Measurements from ENCODE around the gene RCSD1.

The RCSD1 gene

DNA sequence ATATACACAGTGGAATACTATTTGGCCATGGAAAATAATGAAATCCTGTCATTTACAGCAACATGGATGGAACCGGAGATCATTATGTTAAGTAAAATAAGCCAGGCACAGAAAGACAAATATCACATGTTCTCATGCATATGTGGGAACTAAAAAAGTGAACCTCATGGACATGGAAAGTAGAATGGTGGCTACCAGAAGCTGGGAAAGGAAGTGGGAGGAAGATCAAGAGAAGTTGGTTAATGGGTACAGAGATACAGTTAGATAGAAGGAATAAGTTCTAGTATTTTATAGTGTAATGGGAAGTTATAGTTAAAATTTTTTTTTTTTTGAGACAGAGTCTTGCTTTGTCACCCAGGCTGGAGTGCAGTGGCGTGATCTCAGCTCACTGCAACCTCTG, 41.7 kb upstream of the RCSD1 start:
- TF ChIP-seq, protein P1, sequence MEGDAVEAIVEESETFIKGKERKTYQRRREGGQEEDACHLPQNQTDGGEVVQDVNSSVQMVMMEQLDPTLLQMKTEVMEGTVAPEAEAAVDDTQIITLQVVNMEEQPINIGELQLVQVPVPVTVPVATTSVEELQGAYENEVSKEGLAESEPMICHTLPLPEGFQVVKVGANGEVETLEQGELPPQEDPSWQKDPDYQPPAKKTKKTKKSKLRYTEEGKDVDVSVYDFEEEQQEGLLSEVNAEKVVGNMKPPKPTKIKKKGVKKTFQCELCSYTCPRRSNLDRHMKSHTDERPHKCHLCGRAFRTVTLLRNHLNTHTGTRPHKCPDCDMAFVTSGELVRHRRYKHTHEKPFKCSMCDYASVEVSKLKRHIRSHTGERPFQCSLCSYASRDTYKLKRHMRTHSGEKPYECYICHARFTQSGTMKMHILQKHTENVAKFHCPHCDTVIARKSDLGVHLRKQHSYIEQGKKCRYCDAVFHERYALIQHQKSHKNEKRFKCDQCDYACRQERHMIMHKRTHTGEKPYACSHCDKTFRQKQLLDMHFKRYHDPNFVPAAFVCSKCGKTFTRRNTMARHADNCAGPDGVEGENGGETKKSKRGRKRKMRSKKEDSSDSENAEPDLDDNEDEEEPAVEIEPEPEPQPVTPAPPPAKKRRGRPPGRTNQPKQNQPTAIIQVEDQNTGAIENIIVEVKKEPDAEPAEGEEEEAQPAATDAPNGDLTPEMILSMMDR (conservative IDR thresholded peaks at IDR 0.05; ENCODE audit: low read depth, low read length), result no peak
- no peak for DNase-seq (ENCODE audit: low read depth)
- no peak overlapping the region for H3K4me3 ChIP-seq (ENCODE audit: low read length)

DNA sequence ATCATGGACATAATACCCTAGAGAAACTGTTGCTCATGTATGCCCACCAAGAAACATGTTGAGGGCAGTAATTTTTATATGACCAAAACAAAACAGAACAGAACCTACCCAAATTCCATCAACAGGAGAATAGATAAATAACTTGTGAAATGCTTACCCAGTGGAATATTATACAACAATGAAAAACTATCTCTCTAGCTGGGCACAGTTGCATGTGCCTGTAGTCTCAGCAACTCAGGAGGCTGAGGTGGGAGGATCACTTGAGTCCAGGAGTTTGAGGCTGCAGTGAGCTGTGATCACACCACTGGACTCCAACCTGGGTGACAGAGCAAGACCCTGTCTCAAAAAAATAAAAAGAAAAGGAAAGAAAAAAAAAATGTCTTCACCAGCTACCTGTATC, 37.6 kb upstream of the RCSD1 start:
- H3K4me3 ChIP-seq (ENCODE audit: low read length), result no peak overlapping the region
- DNase-seq (ENCODE audit: low read depth), result no peak
- TF ChIP-seq, protein P1 (conservative IDR thresholded peaks at IDR 0.05; ENCODE audit: low read depth, low read length), result no peak

DNA sequence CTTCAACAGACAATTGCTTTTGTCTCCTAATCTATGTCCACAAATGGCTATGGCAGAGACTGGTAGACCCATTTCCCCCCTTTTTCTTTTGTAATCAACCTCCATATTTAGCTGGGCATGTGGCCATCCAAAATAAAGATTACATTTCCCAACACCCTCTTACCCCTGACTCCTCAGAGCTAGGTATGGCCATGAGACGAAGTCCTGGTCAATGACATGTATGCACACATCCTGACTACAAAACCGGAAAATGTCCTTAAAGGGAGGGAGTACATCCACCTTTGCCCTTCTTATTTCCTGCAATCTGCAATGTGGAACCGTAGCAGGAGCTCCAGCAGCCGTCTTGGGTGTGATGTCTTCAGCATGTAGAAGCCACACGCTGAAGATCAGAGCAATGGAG, 36.2 kb upstream of the RCSD1 start:
- TF ChIP-seq, protein P1 (conservative IDR thresholded peaks at IDR 0.05; ENCODE audit: low read depth, low read length), result no peak
- DNase-seq (ENCODE audit: low read depth), result no peak
- H3K4me3 ChIP-seq (ENCODE audit: low read length), result no peak overlapping the region

DNA sequence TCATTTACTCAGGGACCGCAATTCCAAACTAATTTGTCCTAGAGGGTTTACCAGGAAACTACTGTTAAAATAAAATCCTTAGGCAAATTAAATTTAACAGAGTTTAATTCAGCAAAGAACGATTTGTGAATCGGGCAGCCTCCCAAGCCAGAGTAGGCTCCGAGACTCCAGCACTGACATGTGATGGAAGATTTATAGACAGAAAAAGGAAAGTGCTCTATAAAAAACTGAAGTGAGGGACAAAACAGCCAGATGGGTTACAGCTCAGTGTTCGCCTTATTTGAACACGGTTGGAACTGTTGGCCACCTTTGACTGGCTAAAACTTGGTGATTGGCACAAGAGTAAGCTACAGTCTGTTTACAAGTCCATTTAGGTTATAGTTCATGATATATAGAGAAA, 35.2 kb upstream of the RCSD1 start:
- H3K4me3 ChIP-seq (ENCODE audit: low read length), result no peak overlapping the region
- TF ChIP-seq, protein P1 (conservative IDR thresholded peaks at IDR 0.05; ENCODE audit: low read depth, low read length), result no peak
- no peak for DNase-seq (ENCODE audit: low read depth)

DNA sequence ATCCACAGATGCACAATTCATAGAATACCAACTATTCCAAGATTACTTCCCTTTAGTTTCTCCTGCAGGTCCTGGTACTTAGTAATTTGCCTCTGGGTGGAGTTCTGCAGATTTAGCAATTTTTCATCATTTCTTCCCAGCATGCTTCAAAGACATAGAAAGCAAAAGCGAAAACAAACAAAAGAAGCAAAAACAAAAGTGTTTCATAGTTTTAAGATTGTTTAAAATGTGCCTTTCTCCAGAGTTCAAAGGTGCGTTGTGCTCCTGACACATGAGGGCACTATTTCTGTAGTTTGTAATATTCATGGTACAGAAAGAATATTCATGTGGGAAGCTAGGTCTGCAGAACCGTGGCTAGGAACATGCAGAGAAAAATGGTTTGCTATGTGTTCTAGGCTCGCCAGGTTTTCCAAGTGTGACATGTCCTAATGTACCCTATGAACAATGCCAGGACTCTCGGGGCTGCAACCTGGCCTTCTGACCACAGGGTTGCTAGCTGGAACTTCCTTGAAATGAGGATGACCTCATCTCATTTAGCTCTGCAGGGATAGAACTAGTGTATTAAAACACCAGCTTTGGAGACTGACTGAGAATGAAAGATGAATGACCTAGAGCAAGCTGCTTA, 30.0 kb upstream of the RCSD1 start:
- TF ChIP-seq, protein P1 (conservative IDR thresholded peaks at IDR 0.05; ENCODE audit: low read depth, low read length), result peak; percentile 44
- no peak for DNase-seq (ENCODE audit: low read depth)
- no peak overlapping the region for H3K4me3 ChIP-seq (ENCODE audit: low read length)

DNA sequence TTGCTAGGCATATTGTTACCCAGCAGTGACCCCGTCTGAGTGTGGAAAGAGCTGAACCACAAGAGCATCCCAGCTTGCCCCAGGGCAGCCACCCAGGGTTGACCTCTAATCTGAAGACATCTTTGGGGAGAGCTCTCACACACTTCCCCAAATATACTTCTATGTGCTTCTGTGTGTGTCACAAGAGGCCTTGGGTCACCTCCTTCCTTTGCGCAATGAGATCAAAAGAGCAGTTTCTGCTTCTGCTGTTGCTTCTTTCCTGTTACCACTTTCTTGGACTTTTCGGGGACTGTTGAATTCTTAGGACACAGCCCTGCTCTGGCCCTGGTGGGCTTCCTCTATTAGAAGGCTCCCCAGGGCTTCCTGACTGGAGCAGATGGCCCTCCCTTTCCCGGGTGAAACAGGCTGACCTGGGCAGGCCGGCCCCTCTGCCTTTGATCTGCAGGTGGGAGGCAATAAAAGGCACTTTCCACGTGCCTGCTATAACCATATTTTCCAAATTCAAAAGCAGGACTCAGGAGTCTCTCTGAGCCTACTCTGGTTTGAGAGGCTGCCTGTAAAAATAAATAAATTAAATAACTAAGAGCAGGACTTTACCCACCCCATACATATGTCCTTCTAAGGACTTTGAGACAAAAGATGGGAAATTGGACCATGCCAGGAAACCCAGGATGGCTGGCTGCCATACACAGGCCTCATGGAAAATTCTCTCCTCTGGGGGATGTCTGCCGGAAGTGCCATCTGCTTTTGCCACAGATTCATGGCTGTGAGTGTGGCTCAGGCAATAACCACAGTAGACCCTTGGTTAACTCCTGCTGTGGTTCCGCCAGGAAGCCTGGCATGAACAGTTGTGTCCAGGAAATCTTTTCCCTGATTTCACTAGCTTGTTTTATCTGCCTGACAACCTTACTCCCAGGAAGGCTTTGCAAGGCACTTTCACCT, 28.3 kb upstream of the RCSD1 start:
- no peak overlapping the region for H3K4me3 ChIP-seq (ENCODE audit: low read length)
- no peak for DNase-seq (ENCODE audit: low read depth)
- TF ChIP-seq, protein P1 (conservative IDR thresholded peaks at IDR 0.05; ENCODE audit: low read depth, low read length), result no peak
